Measurements from ENCODE around the gene LPP.

GRCh38 chr3:188496390-188496789 lies 342.4 kb downstream of the LPP start:
- TF ChIP-seq CTCF (IDR thresholded peaks at IDR 0.05), result no peak
- TF ChIP-seq POLR2A (IDR thresholded peaks at IDR 0.05), result no peak

Measured in tibial nerve (tissue), 3 donors.